Stomach (tissue), 9 donors: ENCODE data around the gene NPFF. TPM values are rescaled to one million over a fixed set of nuclear protein-coding genes. Genes with fewer than 3 reads are reported as not detected.

ENCODE experiments used
- DNase-seq, 2 donors: peaks; one replicate each; pipeline versions ENCODE4 v3.0.0 to v3.0.0-alpha.2; 2013 to 2019
- H3K27ac ChIP-seq, 5 donors: fragments of 200-600 bp in 4 of 5; sonication (generic) in 4 of 5; one replicate each; pipeline ENCODE4 v1.5.1; 2013 to 2019; ENCODE audit warnings: mild to moderate bottlenecking in 1 of 5, moderate library complexity in 1 of 5
- H3K27me3 ChIP-seq, 3 donors: fragments of 200-600 bp; sonication (generic); one replicate each; pipeline ENCODE4 v1.5.1; 2017 to 2019; ENCODE audit warnings: mixed run types in 1 of 3
- H3K36me3 ChIP-seq, 4 donors: fragments of 200-600 bp; sonication (generic); 1 replicate in 3 of 4; 2 replicates in 1 of 4; pipeline ENCODE4 v1.5.1; 2016 to 2019
- H3K4me1 ChIP-seq, 4 donors: fragments of 200-600 bp; sonication (generic); one replicate each; pipeline ENCODE4 v1.5.1; 2016 to 2019
- H3K4me3 ChIP-seq, 4 donors: fragments of 200-600 bp; sonication (generic) in 3 of 4; one replicate each; pipeline ENCODE4 v1.5.1; 2016 to 2019; ENCODE audit warnings: mild to moderate bottlenecking in 1 of 4
- H3K9me3 ChIP-seq, 4 donors: fragments of 200-600 bp; sonication (generic); one replicate each; pipeline ENCODE4 v1.5.1; 2016 to 2019
- EP300 ChIP-seq: sonication (generic); formaldehyde crosslinking; IDR thresholded peaks from one replicate; pipeline ENCODE4 v1.6.1; 2017; ENCODE audit warnings: antibody characterized with exemption
- POLR2A ChIP-seq, 4 donors: fragments of 450-650 bp; IDR thresholded peaks; one replicate each; pipeline ENCODE4 v1.6.1; 2016; ENCODE audit warnings: antibody characterized with exemption in 4 of 4, control low read depth in 2 of 4, mild to moderate bottlenecking in 1 of 4, moderate library complexity in 1 of 4
- POLR2AphosphoS5 ChIP-seq, 3 donors: sonication (generic); formaldehyde crosslinking; IDR thresholded peaks; one replicate each; pipeline ENCODE4 v1.6.1; 2016; ENCODE audit warnings: antibody characterized with exemption in 3 of 3
- WGBS, 5 donors: extraction: QIAGEN DNeasy Blood & Tissue Kit in 3 of 5; methylation state at CpG; one replicate each; pipeline versions ENCODE4 v1.1.5 to v1.1.7; 2013 to 2018; 5-methylcytosine and 5-hydroxymethylcytosine counted together
- intact Hi-C: fragments of 100-400 bp; cut with DNase I; formaldehyde crosslinking; loops from one replicate; pipeline ENCODE4 v1.15.1; 2023; ENCODE audit warnings: low total_unique reads
- polyA plus RNA-seq, 3 donors: library from polyadenylated mRNA; stranded (reverse); fragments of 200-250 nt; gene quantifications; one replicate each; pipeline ENCODE4 v1.2.3, GENCODE V29; 2013
- total RNA-seq, 5 donors: library from RNA; depleted of rRNA; stranded (reverse); fragments of >200 nt; gene quantifications; one replicate each; pipeline versions ENCODE4 v1.1.0 to v1.2.3, GENCODE V29; 2014 to 2016
- TF ChIP-seq, protein P1 (sequence below), 7 experiments: fragments of 450-650 bp in 4 of 7; fragments of 200-600 bp in 3 of 7; sonication (generic) in 3 of 7; IDR thresholded peaks; one replicate each; pipeline ENCODE4 v1.5.1; 2016 to 2019; ENCODE audit warnings: antibody characterized with exemption in 7 of 7, control low read depth in 2 of 7, mild to moderate bottlenecking in 1 of 7
- donor health status: healthy with polysubstance abuse.
- donor health status: Bipolar disorder and iron deficiency.
- donor health status: healthy.

NPFF gene
- total and polyA plus RNA-seq, 8 donors = not detected

DNA sequence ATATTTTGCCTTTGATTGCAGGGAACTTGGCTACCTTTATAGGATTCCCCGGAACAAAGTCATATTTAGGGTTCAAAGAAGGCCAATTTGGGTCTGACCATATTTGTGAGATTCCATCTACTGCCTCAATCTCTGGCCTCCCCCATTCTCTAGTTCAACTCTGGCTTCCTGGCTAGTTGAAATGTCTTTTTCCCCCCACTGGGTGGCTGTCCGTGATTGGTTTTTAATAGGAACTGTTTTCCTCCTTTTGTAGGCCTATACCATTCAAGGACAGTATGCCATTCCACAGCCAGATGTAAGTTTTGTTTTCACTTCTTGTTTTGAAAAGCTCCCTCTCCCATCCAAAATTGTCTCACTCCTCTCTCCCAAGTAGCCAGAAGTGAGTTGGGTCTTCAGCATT is 41.6 kb downstream of the NPFF start:
- intact Hi-C loops = loop anchor here (10.0 kb wide), 1 partner anchor 49 kb away; no protein-coding TSS in a partner anchor
- no peak for DNase-seq
- TF ChIP-seq EP300 = no peak
- TF ChIP-seq POLR2A (IDR thresholded peaks at IDR 0.05) = no peak
- TF ChIP-seq POLR2AphosphoS5 (IDR thresholded peaks at IDR 0.05) = no peak
- TF ChIP-seq, protein P1, sequence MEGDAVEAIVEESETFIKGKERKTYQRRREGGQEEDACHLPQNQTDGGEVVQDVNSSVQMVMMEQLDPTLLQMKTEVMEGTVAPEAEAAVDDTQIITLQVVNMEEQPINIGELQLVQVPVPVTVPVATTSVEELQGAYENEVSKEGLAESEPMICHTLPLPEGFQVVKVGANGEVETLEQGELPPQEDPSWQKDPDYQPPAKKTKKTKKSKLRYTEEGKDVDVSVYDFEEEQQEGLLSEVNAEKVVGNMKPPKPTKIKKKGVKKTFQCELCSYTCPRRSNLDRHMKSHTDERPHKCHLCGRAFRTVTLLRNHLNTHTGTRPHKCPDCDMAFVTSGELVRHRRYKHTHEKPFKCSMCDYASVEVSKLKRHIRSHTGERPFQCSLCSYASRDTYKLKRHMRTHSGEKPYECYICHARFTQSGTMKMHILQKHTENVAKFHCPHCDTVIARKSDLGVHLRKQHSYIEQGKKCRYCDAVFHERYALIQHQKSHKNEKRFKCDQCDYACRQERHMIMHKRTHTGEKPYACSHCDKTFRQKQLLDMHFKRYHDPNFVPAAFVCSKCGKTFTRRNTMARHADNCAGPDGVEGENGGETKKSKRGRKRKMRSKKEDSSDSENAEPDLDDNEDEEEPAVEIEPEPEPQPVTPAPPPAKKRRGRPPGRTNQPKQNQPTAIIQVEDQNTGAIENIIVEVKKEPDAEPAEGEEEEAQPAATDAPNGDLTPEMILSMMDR (IDR thresholded peaks at IDR 0.05) = no peak
- Histone ChIP-seq H3K4me1 (peaks cover 12 to 74% (median 41%) of the 10 kb centered on the region in 4 donors), H3K27ac (no peak overlapping the region), H3K27me3 (no peaks in the 10 kb centered on the region), H3K4me3 (no peak overlapping the region), H3K9me3 (no peaks in the 10 kb centered on the region), H3K36me3 (peaks cover 100% of the 10 kb centered on the region in 4 donors)
- WGBS, 5 donors = 35 to 54% (median 43%) methylated on average over 2 of the region's 2 CpGs

DNA sequence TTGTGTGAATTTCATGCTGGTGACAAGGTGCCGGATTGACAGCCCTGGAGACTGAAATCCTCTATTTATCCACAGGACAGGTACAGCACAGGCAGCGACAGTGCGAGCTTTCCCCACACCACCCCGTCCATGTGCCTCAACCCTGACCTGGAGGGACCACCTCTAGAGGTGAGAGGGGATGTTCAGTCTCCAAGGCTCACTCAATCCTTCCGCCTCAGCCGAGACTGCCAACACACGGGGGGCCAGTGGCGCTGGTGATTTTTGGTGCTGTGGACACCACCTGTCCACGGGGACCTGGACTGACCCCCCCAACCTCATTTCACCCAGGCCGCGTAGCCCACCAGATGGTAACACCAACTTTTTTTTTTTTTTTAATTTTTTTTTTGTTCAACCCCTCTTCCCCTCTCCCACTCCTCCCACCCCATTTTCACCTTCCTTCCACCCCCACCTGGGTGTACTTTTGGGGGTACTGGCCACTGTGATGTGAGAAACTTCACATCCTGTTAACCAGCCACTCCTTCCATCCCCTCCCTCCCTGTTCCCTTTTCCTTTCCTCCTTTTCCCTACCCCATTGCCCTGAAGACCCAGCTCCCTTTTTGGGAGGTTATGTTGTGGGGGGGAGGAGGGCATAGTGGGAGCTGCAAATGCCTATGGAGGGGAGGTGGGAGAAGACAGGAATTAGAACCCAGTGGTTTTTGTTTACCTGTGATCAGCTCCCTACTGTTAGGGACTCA is 42.4 kb downstream of the NPFF start:
- H3K27me3 ChIP-seq = no peaks in the 10 kb centered on the region
- H3K36me3 ChIP-seq = peaks cover 100% of the 10 kb centered on the region in 4 donors
- H3K27ac ChIP-seq = no peak overlapping the region
- peaks cover 16 to 75% (median 44%) of the 10 kb centered on the region in 4 donors for H3K4me1 ChIP-seq
- no peak overlapping the region for H3K4me3 ChIP-seq
- no peak for DNase-seq
- TF ChIP-seq, protein P1 (IDR thresholded peaks at IDR 0.05) = no peak
- TF ChIP-seq POLR2A (IDR thresholded peaks at IDR 0.05) = no peak
- TF ChIP-seq EP300 = no peak
- TF ChIP-seq POLR2AphosphoS5 (IDR thresholded peaks at IDR 0.05) = no peak
- intact Hi-C loops = loop anchor here (10.0 kb wide), 1 partner anchor 50 kb away; no protein-coding TSS in a partner anchor
- 86 to 89% (median 87%) methylated on average over 11 of the region's 11 CpGs for WGBS, 5 donors
- no peaks in the 10 kb centered on the region for H3K9me3 ChIP-seq

DNA sequence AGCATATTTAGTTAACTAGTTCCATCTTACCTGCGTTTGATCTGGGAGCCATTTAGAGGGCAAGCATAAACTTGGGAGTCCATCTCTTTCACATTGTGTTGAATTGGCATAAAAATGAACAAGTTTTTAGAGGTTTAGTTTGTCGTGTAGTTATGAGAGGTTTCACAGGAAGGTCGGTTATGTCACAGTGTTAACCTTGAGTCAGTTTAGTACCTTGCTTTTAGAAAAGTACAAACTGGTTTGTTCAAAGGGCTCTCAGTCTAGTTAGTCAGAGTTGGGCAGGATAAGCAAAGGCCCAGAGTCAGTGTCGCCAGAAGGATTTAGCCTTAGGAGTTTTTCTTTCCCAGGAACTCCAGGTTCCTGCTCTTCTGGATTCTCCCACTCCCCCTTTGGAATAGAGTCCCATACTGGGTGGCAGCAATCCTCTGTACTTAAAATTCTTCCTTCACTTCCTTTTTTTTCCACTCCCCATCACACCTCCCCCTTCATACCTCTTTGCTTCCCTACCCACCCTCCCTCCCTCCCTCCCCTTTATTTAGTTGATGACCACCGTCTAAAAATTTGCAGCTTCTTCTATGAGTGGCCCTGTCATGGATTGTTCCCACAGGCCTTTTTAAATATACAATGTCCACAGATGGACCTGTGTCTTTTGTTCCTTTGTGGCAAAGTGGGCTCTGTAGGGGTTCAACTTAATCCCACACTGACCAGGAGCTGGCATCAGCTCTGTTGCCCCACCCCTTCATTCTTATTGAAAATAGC is 43.3 kb downstream of the NPFF start:
- H3K4me3 ChIP-seq = no peak overlapping the region
- intact Hi-C loops = loop anchor here (10.0 kb wide), 1 partner anchor 51 kb away; no protein-coding TSS in a partner anchor
- TF ChIP-seq, protein P1 (IDR thresholded peaks at IDR 0.05) = no peak
- no peak for TF ChIP-seq POLR2A (IDR thresholded peaks at IDR 0.05)
- TF ChIP-seq EP300 = no peak
- TF ChIP-seq POLR2AphosphoS5 (IDR thresholded peaks at IDR 0.05) = no peak

DNA sequence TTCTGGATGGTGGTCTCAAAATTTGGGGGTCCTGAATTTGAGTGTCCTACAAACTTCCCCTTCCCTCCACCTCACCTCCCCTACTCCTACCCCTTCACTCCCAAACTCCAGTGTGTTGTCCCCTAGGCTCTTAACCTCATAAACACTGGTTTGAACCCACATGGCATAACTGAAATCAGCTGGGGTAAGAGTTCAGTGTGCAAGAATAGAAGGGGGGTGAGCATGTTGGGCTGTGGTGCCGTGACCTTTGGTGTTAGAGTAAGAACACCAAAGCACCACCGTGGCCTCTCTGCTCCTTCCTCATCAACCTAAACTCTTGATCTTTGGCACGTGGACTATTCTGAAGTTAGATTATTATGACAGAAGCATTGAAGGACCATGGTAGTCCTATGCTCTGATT is 44.3 kb downstream of the NPFF start:
- H3K27me3 ChIP-seq = no peaks in the 10 kb centered on the region
- H3K4me1 ChIP-seq = peaks cover 16 to 82% (median 46%) of the 10 kb centered on the region in 4 donors
- intact Hi-C loops = loop anchor here (10.0 kb wide), 1 partner anchor 52 kb away; no protein-coding TSS in a partner anchor
- 43 to 61% (median 44%) methylated on average over 3 of the region's 3 CpGs for WGBS, 5 donors
- no peaks in the 10 kb centered on the region for H3K9me3 ChIP-seq
- no peak overlapping the region for H3K4me3 ChIP-seq
- TF ChIP-seq EP300 (no peak), POLR2A (IDR thresholded peaks at IDR 0.05) (no peak), POLR2AphosphoS5 (IDR thresholded peaks at IDR 0.05) (no peak)
- TF ChIP-seq, protein P1 (IDR thresholded peaks at IDR 0.05) = no peak
- peak overlapping the region in 2 of 5 donors; percentile 14 to 20 for H3K27ac ChIP-seq
- H3K36me3 ChIP-seq = peaks cover 100% of the 10 kb centered on the region in 4 donors
- no peak for DNase-seq

More for the DNA sequence above, 43.3 kb downstream of the NPFF start:
- peaks cover 100% of the 10 kb centered on the region in 4 donors for H3K36me3 ChIP-seq
- no peak for DNase-seq
- WGBS, 5 donors = 40 to 56% (median 43%) methylated on average over 5 of the region's 5 CpGs
- no peaks in the 10 kb centered on the region for H3K27me3 ChIP-seq
- peaks cover 16 to 80% (median 46%) of the 10 kb centered on the region in 4 donors for H3K4me1 ChIP-seq
- H3K27ac ChIP-seq = peak overlapping the region in 1 of 5 donors; percentile 13
- no peaks in the 10 kb centered on the region for H3K9me3 ChIP-seq
